ENCODE data around the gene RPL35.

Gene RPL35

DNA sequence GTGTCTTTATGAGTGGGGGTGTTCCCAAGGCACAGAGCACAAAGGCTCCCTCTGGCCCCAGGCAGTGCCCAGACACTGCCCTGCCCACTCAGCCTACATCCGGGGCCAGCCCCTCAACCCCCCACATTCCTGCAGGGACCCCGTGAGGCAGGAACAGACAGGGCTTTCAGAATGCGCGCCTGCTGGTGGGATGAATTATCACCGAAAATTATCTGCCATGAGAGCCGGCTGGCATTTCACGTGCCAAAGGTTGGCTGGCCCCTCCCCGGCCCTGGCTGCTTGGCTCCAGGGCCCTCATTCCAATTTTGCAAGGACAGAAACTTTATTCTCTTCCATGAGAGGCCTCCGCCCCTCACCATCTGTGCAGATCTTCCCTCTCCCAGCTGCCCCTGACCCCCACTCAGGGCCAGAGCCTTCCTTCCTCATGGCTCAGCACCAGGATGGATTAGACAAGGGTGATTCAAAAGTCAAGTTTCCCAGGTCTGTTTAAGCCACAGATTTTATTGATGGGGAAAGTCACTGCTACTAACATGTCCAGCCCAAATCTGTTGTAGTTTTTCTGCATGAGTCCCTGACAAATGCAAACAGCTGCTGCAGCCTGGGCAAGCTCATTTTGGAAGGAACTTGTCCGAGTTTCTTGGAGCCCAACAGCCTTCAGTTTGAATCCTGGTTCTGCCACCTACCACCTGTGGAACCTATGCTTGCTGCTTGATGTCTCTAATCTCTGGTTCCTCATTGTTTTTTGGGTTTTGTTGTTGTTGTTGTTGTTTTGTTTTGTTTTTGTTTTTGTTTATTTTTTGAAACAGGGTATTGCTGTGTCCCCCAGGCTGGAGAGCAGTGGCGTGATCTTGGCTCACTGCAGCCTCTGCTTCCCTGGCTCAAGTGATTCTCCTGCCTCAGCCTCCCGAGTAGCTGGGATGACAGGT is 40.8 kb downstream of the RPL35 start:
- no peak for DNase-seq (ENCODE audit: low read depth)

DNA sequence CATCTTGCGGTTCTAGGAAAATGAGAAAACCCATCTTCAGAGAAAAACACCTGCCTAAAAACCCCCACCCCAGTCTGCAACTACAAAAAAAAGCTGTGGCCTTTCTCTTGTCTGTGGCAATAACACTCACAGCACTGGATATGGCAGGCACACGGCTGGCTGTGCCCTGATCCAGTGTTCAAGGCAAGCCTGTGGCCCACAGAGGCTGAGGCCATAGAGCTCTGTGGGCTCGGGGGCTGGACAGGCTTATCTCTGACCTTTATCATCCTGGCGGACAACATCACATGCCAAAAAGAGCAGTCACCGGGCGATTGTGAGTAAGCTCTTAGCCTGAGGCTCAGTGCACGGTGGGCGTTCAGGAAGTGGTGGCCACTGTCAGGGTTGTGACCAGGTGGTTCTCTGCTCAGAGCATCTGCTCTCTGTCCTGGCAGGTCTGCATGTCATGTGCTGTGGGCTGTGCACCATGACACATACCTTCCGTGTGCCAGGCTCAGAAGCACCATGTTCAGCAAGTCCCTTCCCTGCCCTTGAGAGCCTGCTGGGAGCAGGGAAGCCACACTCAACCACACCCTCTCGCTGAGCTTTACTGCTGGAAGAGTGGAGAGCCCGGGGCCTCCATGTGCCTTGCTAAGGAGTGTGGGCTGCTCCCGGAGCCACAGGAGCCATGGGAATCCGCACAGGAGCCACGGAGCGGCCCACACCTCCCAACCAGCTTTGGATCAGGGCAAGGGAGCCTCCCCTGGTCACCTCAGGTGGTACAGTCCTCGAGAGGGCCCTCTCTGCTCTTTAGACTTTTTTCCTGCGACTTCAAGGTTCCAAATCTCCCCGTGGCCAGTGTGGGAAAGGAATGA is 43.1 kb downstream of the RPL35 start:
- DNase-seq (ENCODE audit: low read depth), result peak; percentile 92

DNA sequence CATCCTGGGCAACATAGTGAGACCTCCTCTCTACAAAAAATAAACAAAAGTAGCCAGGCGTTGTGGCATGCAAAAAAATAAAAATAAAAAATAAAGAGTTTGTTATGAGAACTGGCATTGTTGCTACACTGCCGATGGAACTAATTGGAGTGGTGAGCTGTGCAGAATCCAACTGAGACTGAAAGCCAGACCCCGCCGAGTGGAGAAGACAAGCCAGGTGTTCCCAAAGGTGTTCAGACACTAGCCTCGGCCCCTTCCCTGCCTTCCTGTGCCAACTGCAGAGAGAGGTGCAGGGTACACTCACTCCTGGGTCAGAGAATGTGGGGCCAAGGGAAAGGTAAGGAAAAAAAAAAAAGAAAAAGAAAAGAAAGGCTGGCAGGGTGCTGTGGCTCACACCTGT is 46.2 kb downstream of the RPL35 start:
- DNase-seq (ENCODE audit: low read depth), result no peak

DNA sequence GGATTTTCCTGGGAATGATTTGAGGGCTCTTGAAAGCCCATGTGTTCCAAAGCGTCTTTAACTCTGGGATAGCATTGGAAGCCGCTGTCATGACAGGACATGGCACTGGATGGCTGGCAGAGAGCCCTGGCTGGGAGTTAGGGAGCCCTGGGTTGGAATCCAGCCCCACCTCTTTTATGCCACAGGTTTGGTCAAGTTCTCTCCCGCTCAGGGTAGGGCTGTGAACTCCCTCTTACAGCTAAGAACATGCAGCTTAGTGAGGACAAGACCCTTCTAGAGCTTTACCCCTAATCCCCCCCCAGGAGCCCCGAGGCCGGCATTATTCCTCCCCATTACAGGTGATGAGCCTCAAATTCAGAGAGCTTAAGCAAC is 47.6 kb downstream of the RPL35 start:
- no peak for DNase-seq (ENCODE audit: low read depth)

DNA sequence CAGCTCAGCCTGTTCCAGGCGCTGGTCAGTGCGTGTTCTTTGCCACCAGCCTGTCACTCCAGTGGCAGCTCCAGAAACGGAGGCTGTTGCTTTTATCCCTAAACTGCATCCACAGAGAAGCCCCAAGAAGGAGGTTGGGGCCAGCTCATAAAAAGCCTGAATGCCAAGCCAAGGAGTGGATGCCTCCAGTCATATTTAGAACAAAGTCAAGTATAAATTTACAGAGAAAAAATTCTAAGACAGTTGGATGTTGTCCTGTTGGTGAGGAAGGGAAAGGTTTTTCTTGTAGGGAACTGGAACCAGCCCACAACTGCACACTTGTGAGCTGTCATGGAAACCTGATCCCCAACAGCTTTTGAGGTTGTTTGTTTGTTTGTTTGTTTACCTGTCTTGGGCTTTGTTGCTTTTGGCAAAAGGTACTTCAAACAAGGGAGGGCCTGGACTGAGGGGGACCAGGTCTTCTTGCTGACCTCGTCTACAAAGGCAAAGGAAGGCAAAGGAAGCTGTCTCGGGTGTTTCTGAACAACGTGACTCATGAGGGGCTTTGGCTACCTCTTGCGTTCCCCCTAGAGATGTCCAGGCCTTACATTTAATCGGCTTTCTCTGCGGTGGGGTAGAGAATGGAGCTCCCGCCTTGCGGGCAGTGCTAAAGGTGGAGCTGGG is 48.1 kb downstream of the RPL35 start:
- DNase-seq (ENCODE audit: low read depth), result no peak

DNA sequence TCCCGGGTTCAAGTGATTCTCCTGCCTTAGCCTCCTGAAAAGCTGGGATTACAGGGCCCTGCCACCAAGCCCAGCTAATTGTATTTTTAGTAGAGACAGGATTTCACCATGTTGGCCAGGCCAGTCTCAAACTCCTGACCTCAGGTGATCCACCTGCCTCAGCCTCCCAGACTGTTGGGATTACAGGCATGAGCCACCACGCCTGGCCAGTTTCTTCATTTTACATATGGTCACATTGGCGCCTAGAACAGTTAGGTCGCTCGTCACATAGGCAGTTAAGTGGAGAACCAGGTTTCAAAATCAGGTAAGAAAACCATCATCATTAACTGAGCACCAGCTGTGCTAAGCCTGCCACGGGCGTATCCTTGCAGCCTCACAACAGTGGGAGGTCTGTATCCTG is 48.7 kb downstream of the RPL35 start:
- no peak for DNase-seq (ENCODE audit: low read depth)

DNA sequence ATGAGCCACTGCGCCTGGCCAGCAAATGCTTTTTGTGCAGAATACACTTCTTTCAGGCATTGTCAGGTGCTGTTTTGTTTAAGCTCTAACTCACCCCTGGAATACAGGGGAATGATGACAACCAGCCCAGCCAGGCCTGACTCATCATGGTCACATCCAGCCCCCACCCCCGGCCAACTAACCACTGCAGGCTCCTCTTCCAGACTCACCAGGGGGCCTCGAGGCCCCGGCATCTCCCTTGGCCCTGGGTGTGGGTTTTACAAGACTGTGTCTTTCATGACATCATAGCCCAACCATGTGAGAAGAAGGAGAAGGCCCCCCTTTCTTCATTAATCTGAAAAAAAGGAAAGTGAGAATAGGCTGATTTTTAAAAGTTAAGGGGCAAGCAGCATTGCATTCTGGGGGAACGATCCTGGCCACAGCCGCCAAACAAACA is 49.3 kb downstream of the RPL35 start:
- DNase-seq (ENCODE audit: low read depth), result peak; percentile 99

DNA sequence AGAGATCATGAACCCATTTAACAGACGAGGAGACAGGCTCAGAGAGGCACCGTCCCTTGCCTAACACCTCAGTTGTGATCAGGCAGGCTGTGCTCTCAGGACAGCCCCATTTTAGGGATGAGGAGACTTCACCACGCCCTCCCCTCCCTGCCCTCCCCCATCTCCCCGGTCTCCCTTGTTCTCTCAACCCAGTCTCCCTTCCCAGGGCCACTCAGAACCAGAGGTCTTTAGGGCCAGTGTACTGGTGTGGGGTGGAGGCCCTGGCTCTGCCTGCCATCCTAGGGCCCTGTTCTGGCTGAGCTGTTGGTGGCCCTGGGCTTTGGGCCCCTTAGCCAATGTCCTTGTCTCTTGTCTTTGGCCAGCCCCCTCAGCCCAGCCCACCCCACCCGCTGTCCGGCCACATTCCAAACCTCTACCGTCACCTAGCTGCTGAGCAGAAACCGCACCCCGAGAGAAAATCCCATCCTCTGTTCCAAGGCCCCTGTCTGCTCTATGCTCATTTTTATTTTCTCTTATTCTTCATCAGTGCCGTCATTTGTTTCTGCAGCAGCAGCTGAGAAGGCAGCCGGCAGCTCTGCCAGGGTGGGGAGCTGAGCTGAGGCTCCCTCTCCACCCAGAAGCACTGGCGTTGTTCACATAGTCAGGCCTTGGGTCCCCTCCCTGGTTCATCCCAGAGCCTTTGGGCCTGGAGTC is 50.9 kb downstream of the RPL35 start:
- peak; percentile 93 for DNase-seq (ENCODE audit: low read depth)

DNA sequence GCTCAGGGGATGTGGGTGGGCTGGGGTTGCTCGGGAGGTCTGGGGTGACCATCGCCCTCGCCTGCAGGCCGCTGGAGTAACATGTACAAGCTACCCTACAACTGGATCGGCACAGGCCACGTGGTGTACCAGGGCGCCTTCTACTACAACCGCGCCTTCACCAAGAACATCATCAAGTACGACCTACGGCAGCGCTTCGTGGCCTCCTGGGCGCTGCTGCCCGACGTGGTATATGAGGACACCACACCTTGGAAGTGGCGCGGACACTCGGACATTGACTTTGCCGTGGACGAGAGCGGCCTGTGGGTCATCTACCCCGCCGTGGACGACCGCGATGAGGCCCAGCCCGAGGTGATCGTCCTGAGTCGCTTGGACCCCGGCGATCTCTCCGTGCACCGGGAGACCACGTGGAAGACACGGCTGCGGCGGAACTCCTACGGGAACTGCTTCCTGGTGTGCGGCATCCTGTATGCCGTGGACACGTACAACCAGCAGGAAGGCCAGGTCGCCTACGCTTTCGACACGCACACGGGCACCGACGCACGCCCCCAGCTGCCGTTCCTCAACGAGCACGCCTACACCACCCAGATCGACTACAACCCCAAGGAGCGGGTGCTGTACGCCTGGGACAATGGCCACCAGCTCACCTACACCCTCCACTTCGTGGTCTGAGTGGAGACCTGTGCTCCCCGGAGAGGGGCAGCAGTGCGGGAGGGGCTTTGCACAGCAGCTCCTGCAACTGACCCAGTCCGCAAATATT is 51.8 kb downstream of the RPL35 start:
- no peak for DNase-seq (ENCODE audit: low read depth)

DNA sequence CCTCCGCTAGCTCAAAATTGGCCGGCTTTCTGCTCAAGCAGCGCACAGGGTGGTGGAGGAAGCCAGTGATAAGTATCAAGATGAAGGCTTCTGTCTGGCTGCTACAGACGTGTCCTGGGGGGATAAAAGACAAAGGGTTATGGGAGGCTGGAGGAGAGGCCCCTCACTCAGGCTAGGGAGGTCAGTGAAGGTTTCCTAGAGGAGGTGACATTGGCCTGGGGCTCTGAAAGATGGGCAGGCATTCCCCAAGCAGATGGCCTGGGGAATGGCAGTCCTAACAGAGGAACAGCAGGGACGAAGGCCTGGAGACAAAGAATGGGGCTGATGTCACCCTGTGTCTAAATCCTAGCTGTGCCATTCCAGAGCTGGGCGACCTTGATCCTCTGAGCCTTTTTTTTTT is 52.5 kb downstream of the RPL35 start:
- DNase-seq (ENCODE audit: low read depth), result no peak

DNA sequence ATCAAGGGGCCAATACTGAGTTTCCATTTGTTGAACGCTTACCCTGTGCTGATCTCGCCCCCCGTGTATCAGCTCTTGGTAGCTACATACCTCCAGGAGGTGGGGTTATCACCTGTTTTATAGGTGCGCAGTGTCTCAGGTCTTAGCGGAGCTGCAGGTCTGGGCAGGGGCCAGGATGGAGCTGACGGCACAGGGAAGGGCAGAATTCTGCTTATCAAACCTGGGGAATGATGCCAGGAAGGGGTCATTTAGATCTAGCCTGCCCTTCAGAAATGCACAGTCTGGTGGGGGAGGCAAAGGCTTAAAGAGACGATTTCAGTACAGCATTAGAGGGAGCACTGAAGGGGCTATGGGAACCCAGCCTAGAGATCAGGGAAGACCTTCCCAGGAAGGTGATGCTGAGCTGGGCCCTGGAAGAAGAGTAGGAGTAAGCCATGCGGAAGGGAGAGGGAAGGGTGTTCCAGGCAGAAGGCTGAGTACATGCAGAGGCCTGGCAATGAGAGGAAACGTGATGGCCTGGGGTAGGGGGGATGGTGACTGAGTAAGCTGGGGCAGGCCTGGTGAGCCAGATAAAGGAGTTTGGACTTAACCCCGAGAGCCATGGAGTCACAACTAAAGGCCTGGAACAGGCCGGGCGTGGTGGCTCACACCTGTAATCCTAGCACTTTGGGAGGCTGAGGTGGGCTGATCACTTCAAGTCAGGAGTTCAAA is 53.4 kb downstream of the RPL35 start:
- no peak for DNase-seq (ENCODE audit: low read depth)

Data from ELR (cell line).